ENCODE measurements around the gene MORN5.

The MORN5 gene

GRCh38 chr9:122144836-122145591 lies 14.7 kb upstream of the MORN5 start:
- peak; percentile 42; the same call in 1 of the 2 replicates for TF ChIP-seq CTCF (IDR thresholded peaks at IDR 0.05; ENCODE audit: borderline replicate concordance, insufficient read depth, low read depth, low read length)
- no peak overlapping the region for H3K4me3 ChIP-seq (ENCODE audit: low read depth, low read length)

GRCh38 chr9:122145592-122145863 lies 14.2 kb upstream of the MORN5 start:
- H3K4me3 ChIP-seq (ENCODE audit: low read depth, low read length): no peak overlapping the region
- no peak for TF ChIP-seq CTCF (IDR thresholded peaks at IDR 0.05; ENCODE audit: borderline replicate concordance, insufficient read depth, low read depth, low read length)

- TF ChIP-seq CTCF (IDR thresholded peaks at IDR 0.05; ENCODE audit: borderline replicate concordance, insufficient read depth, low read depth, low read length): no peak
These were observed 8.4 kb upstream of the MORN5 start for GRCh38 chr9:122151267-122151828.

GRCh38 chr9:122155796-122156195 lies 3.9 kb upstream of the MORN5 start:
- TF ChIP-seq CTCF (IDR thresholded peaks at IDR 0.05; ENCODE audit: borderline replicate concordance, insufficient read depth, low read depth, low read length): no peak
- no peak overlapping the region for H3K4me3 ChIP-seq (ENCODE audit: low read depth, low read length)

More at GRCh38 chr9:122151267-122151828, 8.4 kb upstream of the MORN5 start:
- H3K4me3 ChIP-seq (ENCODE audit: low read depth, low read length): no peak overlapping the region

- TF ChIP-seq CTCF (IDR thresholded peaks at IDR 0.05; ENCODE audit: borderline replicate concordance, insufficient read depth, low read depth, low read length): peak; percentile 83; the same call in 1 of the 2 replicates
- no peak overlapping the region for H3K4me3 ChIP-seq (ENCODE audit: low read depth, low read length)
These were observed 1.5 kb upstream of the MORN5 start for GRCh38 chr9:122158202-122158601.

GRCh38 chr9:122159925-122160246 lies 178 bp downstream of the MORN5 start:
- no peak for TF ChIP-seq CTCF (IDR thresholded peaks at IDR 0.05; ENCODE audit: borderline replicate concordance, insufficient read depth, low read depth, low read length)
- no peak overlapping the region for H3K4me3 ChIP-seq (ENCODE audit: low read depth, low read length)

GRCh38 chr9:122162415-122162814 lies 2.7 kb downstream of the MORN5 start:
- no peak for TF ChIP-seq CTCF (IDR thresholded peaks at IDR 0.05; ENCODE audit: borderline replicate concordance, insufficient read depth, low read depth, low read length)
- H3K4me3 ChIP-seq (ENCODE audit: low read depth, low read length): no peak overlapping the region

Data from GM12875 (cell line).